Fibroblast of skin of right biceps (primary cell): ENCODE measurements around the gene MRPL19.

Source experiments
- DNase-seq: peaks from one replicate; pipeline ENCODE4 v3.0.0-alpha.2; 2013

The MRPL19 gene

GRCh38 chr2:75646583-75647425 is at the start of gene MRPL19:
Gene MRPL19, plus strand, starts transcription at chr2:75646783. Its CDS starts 25 bp downstream, at chr2:75646808.
- DNase-seq, result peak; percentile 96

GRCh38 chr2:75596784-75597183 is 49.8 kb upstream of the MRPL19 start:
- peak; percentile 79 for DNase-seq

DNA sequence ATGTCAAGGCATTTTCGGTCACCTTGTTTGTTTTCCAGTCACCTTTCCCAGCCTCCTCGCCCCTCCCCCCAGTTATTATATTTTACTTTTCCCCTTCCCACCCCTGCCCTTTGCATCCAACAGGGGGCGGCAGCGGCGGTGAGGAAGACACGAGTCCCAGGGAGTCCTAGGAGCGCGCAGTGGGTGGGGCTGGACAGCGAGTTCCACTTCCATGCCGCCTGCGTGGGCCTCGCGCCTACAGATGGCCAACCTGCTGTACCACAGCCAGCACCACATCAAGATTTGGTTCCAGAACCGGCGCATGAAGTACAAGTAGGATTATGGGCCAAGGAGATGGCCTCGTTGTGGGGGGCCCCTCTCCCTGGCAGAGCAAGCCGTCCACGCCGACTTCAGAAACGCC is 48.6 kb upstream of the MRPL19 start:
- no peak for DNase-seq

GRCh38 chr2:75598589-75599155 is 47.9 kb upstream of the MRPL19 start:
- DNase-seq, result no peak

GRCh38 chr2:75600461-75601011 is 46.0 kb upstream of the MRPL19 start:
- no peak for DNase-seq

GRCh38 chr2:75602724-75603342 is 43.8 kb upstream of the MRPL19 start:
- DNase-seq, result peak; percentile 88

DNA sequence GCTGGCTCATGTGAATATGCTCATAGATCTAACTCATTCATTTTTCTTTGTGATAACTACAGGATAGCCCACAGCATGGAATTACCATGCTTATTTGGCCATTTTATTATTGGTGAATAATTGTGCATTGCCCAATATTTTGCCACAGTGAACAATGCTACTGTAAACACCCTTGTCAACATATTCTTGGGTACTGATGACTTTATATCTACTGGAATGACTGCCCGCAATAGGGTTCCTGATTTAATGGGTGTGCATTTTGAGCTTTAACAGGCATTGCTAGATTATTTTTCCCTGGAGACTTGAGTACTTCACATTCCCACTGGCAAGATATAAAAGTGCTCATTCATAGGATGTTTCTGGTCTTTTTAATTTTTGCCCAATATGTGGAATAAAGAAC is 43.1 kb upstream of the MRPL19 start:
- no peak for DNase-seq

DNA sequence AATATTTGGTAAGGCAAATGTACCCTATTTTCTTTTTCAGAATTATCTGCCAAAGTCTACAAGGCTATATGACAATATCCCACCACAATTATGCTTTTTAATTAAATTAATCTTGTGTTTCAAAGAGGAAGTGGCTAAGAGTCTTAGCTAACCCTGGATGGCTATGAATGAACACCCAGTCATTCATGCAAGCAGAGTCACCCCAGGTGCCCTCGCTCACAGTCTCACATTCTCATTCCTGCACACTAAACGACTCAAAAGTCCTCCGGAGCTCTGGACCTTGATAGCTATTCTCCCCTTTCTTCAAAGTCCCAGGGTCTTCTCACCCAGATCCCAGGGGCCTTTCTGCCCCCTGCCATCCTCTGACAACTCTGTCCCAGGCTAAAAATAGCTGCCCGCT is 42.1 kb upstream of the MRPL19 start:
- DNase-seq, result peak; percentile 62

- peak; percentile 100 for DNase-seq
Measured at GRCh38 chr2:75605770-75606529, 40.6 kb upstream of the MRPL19 start.

- peak; percentile 95 for DNase-seq
Measured at GRCh38 chr2:75606761-75607399, 39.7 kb upstream of the MRPL19 start.

DNA sequence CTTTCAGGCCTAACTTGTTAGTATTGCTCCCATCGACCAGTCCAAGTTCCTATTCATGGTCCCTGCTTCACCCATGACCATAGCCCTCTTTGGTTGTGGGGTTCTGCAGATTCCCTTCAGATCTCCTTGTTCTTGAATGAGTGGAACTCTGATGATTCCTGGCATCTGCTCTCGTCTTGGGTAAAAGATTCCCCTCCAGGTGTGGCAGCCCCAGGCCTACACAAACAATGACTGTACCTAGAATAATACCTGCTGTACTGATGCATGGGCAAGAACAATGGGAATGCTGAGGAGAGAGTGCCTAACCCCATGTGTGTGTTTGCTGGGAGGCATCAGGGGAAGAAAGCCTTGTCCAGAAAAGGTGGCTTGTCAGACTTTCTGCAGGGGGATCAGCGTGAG is 39.2 kb upstream of the MRPL19 start:
- no peak for DNase-seq

GRCh38 chr2:75607988-75608683 is 38.4 kb upstream of the MRPL19 start:
- no peak for DNase-seq

DNA sequence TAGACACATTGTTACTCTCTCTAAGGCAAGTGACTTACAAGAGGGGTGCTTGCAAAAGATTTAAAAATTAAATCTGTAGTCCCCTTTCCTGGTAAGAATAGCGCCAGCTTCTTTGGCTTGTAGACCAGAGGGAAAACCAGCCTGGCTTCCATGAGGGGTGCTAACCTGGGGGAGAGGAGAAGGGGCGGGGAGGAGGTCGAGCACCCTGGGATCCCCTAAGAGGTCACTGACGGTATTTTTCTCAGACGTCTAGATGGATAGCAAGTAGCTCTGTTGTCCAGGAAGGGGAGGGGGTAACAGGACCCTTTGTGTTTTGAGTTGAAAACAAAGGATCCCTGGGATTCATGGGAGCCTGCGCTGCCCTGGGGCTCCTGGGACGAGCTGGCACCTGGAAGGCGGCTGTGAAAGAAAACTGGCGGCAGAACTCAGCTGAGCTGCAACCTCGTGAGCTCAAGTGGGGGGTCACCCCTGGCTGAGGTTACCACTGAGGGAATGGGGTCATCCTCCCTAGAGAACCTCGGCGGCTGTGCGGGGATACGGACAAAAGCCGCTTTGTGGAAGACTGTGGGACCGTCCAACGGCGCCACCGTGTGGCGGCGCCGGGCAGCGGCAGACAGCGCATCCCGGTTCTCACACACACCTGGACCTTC is 37.8 kb upstream of the MRPL19 start:
- DNase-seq, result peak; percentile 59

- no peak for DNase-seq
Measured at GRCh38 chr2:75609334-75609689, 37.3 kb upstream of the MRPL19 start.

DNA sequence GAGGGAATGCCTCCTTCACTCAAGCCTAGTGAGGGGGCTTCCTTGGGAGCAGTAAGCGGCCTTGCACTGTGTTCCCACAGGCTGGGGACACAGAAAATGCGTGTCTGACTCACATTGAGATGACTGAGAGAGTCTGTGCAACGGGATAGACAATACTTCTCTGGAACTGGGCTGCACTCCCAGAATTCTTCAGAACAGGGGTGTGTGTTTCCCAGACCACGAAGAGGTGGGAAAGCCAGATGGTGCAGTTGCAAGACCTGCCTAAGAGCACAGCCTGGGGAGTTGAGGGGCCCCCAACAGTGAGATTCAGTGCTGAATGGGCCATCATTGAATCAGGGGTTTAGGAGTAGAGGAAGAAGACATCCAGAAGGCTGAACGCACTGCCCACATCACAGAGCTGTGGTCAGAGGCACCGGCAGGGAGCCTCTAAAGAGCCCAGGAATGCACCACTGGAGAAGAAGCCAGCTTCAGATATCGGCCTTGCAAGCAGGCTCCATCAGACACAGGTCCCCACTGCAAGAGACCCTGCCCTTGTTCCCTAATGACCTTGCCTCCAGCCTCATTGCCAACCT is 36.6 kb upstream of the MRPL19 start:
- peak; percentile 51 for DNase-seq

DNA sequence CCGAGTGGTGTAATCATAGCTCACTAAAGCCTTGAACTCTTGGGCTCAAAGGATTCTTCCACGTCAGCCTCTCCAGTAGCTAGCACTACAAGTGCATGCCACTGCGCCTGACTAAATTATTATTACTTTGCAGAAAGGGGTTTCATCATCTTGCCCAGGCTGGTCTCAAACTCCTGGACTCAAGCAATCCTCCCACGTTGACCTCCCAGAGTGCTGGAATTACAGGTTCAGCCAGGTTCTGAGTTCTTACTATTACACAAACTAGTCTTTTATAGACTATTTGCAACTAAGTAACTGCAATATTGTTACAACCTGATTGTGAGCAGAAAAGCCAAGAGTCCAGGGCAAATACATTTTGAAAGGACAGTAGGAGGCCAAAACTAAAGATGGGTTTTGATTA is 35.9 kb upstream of the MRPL19 start:
- DNase-seq, result no peak

DNA sequence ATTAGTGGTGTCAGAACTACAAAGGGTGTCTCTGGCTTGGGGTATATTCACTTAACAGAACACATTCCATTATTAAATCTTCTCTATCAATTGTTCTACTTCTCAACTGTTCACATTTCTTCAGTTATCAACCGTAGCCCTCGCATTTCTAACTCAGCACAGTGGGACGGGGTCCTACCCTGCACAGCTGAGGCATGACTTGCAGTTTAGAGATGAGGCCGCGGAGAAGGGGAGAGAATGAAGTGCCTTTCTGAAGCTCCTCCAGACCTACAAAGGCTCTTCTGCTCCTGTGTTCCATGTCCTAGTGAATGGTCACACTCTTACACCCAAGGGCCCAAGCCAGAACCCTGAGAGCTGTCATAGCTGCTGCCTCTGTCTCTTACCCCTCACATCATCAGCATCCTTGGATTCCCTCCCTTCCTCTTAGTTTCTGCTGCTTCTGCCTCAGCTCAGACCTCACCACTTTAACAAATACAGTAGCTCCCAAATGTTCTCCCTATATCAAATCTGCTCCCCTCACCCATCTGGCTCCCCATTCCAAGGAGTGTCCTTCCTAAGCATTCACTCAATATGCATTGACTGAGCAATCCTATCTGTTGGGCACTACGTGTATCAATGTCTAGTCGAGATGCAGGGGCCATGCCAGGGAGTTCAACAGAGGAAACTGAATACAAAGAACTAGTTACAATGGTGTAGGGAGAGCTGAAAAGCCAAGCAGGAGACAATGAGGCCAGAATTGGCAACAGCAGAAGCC is 34.3 kb upstream of the MRPL19 start:
- no peak for DNase-seq

- DNase-seq, result no peak
Measured at GRCh38 chr2:75612862-75613243, 33.7 kb upstream of the MRPL19 start.

- no peak for DNase-seq
Measured at GRCh38 chr2:75614162-75614651, 32.4 kb upstream of the MRPL19 start.

- DNase-seq, result no peak
Measured at GRCh38 chr2:75616406-75616805, 30.2 kb upstream of the MRPL19 start.
